GM19438 (cell line): ENCODE data around the gene RYR1.
"Not testable (repeated sequence)": the region's sequence is repeated elsewhere in the genome, so short reads cannot be mapped to it uniquely, and the experiment has no call there.

Experiments
- ATAC-seq: cut with Tn5 transposase; IDR thresholded peaks from one replicate; pipeline ENCODE4 v1.9.1; 2021; ENCODE audit warnings: low read depth; ENCODE audit not compliant: unreplicated experiment

The RYR1 gene

DNA sequence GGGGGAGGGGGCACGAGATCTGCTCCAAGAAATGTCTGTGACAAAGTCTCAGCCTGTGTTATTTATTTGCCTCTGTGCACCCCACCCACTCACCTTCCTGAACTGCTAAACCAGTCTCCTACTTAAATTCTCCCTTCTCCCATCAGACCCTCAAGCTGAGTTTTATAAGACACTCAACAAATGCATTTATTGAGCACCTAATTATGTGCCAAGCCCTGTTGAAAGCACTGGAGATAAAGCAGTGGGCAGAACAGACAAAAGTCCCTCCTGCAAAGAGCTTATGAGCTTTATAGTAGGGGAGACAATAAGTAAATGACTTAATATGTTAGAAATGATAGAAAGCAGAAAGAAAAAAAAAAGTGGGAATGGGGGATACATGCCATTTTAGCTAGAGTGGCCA lies 34.0 kb upstream of the RYR1 start:
- ATAC-seq, result no peak

- no peak for ATAC-seq
Measured at GRCh38 chr19:38400361-38400760, 33.1 kb upstream of the RYR1 start.

GRCh38 chr19:38401148-38401547 lies 32.3 kb upstream of the RYR1 start:
- ATAC-seq, result no peak

DNA sequence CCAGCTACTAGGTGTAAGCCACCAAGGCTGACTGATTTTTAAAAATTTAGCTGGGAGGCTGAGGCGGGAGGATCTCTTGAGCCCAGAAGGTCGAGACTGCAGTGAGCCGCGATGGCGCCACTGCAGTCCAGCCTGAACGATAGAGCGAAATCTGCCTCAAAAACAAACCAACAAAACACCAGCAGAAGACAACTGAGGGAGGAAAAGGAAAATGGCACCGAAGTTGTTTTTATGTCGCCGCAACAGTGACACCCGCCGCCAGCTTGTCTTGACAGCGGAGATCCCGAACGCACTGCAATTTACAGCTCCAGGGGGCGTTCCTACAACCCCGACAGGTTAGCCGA lies 30.9 kb upstream of the RYR1 start:
- ATAC-seq, result peak; percentile 3

DNA sequence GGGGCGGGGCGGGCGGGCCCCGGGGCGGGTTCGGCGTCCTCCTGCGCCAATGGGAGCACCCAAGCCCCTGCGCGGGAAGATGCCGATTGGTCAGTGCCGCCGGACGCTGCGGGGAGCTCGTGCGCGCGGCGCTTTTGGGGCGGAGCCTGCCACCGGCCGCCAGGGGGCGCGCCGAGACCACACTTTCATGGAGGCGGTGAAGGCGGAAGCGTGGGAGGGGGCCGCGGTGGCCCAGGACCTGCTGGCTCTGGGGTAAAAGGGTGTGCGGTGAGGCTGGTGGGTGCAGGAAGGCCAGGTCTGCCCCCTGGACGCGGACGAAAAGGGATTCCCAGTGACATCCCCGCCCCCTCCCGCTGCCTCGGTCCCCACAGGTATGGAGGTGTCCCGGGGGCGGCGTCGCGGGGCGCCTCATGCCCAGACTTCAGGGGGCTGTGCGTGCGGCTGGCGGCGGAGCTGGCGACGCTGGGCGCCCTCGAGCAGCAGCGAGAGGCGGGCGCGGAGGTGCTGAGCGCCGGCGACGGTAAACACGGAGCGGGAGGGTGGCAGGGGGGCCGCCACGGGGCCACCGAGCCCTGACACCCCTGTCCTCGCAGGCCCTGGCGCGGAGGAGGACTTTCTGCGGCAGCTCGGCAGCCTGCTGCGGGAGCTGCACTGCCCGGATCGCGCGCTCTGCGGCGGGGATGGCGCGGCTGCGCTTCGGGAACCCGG lies 30.4 kb upstream of the RYR1 start, which contains the start of gene FAM98C:
Gene FAM98C (plus strand): TSS at position 127 of the 708 bp plus-strand sequence. CDS start 61 bp downstream, at position 188.
- peak; percentile 83 for ATAC-seq

GRCh38 chr19:38404858-38405257 lies 28.6 kb upstream of the RYR1 start:
- ATAC-seq, result no peak

DNA sequence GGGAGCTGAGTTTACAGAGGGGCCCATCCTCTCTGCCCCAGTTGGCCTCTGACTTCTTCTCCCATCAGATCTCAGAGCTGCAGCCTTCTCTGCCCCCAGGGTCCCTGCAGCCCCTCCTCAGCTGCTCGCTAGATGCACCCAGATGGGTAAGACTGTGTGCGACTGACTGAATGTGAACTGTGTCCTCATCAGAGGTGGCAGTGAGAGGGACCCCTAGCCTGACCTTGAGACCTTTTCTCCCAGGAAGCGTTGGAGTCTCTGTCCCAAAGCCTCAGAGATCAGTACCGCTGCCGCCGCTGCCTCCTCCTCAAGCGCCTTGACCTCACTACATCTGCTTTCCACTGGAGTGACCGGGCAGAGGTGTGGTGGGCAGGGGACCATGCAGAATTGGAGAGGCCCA lies 28.2 kb upstream of the RYR1 start:
- no peak for ATAC-seq

- ATAC-seq, result no peak
Measured at GRCh38 chr19:38409631-38410133, 23.8 kb upstream of the RYR1 start.

DNA sequence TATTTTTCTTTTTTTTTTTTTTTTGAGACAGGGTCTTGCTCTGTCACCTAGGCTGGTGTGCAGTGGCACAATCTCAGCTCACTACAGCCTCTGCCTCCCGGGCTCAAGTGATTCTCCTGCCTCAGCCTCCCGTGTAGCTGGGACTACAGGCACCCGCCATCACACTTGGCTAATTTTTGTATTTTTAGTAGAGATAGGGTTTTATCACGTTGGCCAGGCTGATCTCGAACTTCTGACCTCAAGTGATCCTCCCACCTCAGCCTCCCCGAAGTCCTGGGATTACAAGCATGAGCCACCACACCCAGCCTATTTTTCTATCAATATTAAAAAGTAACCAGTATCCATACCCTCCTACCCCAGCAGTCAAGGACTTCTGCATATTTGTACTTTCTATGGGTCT lies 23.1 kb upstream of the RYR1 start:
- ATAC-seq, result not testable (repeated sequence)

GRCh38 chr19:38411041-38411712 lies 22.3 kb upstream of the RYR1 start:
- ATAC-seq, result no peak

DNA sequence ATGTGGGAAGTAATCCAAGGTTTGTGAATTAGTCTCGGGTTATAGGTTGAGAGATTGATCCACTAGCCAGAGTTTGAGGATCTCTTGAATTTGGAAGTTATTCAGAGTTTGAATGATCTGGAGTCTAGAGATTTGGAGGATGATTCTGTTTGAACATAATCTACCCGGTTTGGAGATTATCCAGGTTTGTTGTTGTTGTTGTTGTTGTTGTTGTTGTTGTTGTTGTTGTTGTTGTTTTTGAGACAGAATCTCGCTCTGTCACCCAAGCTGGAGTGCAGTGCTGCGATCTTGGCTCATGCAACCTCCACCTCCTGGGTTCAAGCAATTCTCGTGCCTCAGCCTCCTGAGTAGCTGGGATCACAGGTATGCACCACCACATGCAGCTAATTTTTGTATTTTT lies 21.6 kb upstream of the RYR1 start:
- ATAC-seq, result not testable (repeated sequence)

- ATAC-seq, result no peak
Measured at GRCh38 chr19:38412491-38412890, 21.0 kb upstream of the RYR1 start.

DNA sequence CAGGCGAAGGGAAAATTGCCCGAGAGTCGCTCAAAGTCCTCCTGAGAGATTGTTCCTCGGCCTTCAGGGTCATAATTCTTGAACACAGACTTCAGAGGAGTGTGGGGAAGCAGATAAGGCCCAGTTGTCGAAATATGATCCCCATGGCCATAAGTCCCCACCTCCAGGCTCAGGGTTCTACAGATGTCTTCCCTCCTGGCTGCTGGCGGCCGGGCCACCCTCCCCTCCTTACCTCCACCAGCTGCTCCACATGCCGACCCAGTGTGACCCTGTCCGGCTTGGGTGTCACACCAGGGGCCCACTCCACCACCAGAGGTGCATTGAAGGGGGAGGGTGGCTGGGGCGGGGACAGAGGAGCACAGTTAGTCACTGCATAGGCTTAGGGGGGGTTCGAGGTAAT lies 20.5 kb upstream of the RYR1 start:
- no peak for ATAC-seq

GRCh38 chr19:38413416-38413815 lies 20.1 kb upstream of the RYR1 start:
- ATAC-seq, result no peak

- ATAC-seq, result no peak
Measured at GRCh38 chr19:38417146-38417543, 16.3 kb upstream of the RYR1 start.

- no peak for ATAC-seq
Measured at GRCh38 chr19:38417544-38418506, 15.7 kb upstream of the RYR1 start.

DNA sequence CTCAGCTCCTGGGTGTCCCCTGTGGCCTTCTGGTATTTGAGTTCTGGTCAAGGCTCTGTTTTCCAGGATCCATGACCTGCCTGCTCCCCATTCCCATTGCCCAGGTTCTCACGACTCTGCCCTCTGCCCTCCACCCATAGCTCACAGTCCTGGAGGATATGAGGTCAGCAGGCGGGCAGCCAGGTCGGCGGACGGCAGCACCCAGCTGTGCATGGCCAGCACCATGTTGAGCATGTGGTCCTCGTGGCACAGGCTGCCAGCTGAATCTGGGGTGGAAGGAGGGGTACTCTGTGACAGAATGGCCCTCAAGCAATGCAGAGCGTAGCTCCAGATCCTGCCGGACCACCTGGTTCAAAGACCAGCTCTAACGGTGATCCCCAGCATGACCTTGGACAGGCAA lies 12.6 kb upstream of the RYR1 start:
- ATAC-seq, result no peak

DNA sequence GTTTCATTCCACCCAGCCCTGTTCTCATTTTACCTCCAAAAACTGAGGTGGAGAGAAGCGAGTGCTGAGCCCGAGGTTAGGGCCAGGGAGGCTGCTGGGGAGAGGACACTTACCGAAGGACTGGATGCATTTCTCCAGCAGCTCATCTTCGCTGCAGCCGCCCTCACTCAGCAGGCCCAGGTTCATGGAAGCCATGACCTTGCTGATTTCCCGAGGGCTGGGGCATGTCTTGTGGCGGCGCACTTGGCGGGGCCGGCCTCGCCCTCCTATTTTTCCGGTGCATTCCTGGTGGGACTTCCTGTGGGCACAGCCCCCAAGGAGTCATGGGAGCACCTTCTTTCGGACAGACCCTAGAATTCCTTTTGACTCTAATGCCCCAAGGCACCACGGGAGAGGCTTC lies 11.6 kb upstream of the RYR1 start:
- no peak for ATAC-seq

DNA sequence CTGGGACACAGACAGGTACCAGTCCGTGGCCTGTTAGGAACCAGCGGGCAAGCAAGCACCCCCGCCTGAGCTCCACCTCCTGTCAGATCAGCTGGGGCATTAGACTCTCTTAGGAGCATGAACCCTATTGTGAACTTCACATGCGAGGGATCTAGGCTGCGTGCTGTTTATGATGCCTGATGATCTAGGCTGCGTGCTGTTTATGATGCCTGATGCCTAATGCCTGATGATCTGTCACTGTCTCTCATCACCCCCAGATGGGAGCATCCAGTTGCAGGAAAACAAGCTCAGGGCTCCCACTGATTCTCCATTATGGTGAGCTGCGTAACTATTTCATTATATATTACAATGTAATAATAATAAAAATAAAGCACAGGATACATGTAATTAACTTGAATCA lies 11.1 kb upstream of the RYR1 start:
- no peak for ATAC-seq

GRCh38 chr19:38424272-38424671 lies 9.2 kb upstream of the RYR1 start:
- ATAC-seq, result no peak

- no peak for ATAC-seq
Measured at GRCh38 chr19:38425222-38425809, 8.2 kb upstream of the RYR1 start.
